ENCODE results near the gene CHRNE.
"Not testable (repeated sequence)": the region's sequence is repeated elsewhere in the genome, so short reads cannot be mapped to it uniquely, and the experiment has no call there.

Gene CHRNE

GRCh38 chr17:4887581-4887980 lies 15.3 kb downstream of the CHRNE start:
- DNase-seq (ENCODE audit: low read depth) = no peak

GRCh38 chr17:4886830-4887229 lies 16.1 kb downstream of the CHRNE start:
- DNase-seq (ENCODE audit: low read depth) = no peak

DNA sequence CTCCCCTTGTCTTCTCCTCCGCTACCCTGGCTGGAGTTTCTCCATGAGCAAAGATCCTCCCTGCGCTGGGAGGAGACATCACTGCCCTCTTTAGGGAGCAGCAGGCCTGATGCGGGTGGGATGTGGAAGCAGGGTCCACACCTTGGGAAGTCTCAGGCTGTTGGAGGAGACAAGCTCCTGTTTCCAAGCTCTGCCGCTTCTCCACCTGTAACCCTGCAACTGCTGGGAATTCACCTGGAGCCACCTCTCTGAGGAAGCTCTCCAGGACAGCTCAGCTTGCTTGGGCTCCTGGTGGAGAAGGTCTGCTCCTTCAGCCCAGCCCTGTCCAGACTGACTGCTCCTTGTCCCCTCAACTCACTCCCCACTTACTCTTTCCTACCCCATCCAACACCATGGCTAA lies 18.4 kb downstream of the CHRNE start:
- DNase-seq (ENCODE audit: low read depth) = no peak

GRCh38 chr17:4881761-4882555 lies 20.9 kb downstream of the CHRNE start:
- DNase-seq (ENCODE audit: low read depth) = peak; percentile 48

DNA sequence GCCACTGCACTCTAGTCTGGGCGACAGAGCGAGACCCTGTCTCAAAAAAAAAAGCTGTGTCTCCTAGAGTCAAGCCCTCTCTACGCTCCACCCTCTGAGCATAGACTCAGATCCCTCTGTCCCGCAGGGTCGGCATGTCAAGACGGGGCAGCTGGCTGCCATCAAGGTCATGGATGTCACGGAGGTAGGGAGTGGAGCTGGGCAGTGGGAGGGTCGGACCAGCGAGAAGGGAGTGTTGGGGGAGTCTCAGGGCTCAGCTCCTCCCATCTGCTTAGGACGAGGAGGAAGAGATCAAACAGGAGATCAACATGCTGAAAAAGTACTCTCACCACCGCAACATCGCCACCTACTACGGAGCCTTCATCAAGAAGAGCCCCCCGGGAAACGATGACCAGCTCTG lies 22.0 kb downstream of the CHRNE start:
- DNase-seq (ENCODE audit: low read depth) = no peak

DNA sequence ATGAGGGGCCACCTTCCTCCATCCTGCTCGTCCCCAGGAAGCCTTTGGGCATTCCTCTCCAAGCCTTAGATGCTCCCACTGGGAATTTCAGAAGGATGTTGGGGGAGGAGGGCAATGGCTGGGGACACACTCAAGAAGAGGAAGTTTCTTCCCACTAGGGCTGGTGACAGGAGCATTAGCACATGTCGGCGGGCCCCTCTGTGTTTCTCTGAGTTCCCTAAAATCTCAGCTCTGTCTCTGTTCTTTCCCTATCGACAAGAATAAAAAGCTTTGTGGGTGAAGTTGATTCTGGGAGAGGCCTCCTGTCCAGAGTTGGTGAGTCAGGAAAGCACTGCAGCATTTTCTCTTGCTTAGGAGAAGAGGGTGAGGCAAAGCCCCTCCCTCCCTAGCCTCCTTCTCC lies 23.3 kb downstream of the CHRNE start:
- DNase-seq (ENCODE audit: low read depth) = no peak

DNA sequence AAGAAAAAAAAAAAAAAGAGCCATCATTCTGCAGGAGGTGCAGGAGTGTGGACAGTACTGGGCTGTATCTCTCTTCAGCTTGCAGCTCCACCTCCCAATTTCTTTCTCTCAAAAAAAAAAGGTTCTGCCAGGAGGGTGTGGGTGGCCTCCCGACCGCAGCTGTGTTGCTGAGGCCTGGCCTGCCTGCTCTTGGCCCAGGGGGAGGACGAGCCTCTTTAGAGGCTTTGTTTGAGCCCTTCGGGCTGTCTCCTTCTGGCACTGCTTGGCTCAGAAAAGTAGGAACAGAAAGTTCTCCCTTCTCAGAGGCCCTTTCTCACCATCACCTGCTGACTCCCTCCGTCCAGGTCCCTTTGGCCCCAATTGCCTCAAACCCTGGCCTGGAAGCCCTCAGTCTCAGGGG lies 25.8 kb downstream of the CHRNE start:
- DNase-seq (ENCODE audit: low read depth) = no peak

- DNase-seq (ENCODE audit: low read depth) = no peak
These were observed 30.1 kb downstream of the CHRNE start for GRCh38 chr17:4872786-4873185.

DNA sequence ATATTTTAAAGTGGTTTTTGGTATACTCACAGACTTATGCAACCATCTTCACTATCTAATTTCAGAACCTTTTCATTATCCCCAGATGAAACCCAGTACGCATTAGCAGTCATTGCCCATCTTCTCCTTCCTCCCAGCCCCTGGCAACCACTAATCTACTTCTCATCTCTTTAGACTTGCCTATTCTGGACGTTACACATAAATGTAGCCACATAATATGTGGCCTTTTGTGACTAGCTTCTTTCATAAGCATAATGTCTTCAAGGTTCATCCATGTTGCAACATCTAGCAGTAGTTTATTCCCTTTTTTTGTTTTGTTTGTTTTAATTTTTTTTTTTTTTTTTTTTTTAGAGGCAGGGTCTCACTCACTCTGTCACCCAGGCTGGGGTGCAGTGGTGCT lies 32.0 kb downstream of the CHRNE start:
- DNase-seq (ENCODE audit: low read depth) = no peak

DNA sequence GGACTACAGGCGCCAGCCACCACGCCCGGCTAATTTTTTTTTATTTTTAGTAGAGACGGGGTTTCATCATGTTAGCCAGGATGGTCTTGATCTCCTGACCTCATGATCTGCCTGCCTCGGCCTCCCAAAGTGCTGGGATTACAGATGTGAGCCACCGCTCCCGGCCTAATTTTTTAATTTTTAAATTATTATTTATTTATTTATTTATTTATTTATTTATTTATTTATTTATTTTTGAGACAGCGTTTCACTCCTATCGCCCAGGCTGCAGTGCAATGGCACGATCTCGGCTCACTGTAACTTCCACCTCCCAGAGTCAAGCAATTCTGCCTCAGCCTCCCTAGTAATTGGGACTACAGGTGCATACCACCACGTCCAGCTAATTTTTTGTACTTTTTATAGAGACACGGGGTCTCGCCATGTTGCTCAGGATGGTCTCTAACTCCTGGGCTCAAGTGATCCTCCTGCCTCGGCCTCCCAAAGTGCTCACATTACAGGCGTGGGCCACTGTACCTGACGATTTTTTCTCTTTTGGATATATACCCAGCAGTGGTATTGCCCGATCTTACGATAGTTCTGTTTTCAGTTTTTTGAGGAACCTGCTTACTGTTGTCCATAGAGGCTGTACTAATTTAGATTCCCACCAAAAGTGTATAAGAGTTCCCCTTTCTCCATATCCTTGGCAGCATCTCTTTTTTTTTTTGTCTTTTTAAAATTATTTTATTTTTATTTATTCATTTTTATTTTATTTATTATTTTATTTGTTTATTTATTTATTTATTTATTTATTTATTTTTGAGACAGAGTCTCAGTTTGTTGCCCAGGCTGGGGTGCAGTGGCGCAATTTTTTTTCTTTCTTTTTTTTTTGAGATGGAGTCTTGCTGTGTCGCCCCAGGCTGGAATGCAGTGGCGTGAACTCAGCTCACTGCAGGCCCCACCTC lies 33.6 kb downstream of the CHRNE start:
- not testable (repeated sequence) for DNase-seq (ENCODE audit: low read depth)

- not testable (repeated sequence) for DNase-seq (ENCODE audit: low read depth)
These were observed 35.4 kb downstream of the CHRNE start for GRCh38 chr17:4867535-4867934.

- no peak for DNase-seq (ENCODE audit: low read depth)
These were observed 39.6 kb downstream of the CHRNE start for GRCh38 chr17:4863321-4863720.

- no peak for DNase-seq (ENCODE audit: low read depth)
These were observed 40.2 kb downstream of the CHRNE start for GRCh38 chr17:4862720-4863119.

DNA sequence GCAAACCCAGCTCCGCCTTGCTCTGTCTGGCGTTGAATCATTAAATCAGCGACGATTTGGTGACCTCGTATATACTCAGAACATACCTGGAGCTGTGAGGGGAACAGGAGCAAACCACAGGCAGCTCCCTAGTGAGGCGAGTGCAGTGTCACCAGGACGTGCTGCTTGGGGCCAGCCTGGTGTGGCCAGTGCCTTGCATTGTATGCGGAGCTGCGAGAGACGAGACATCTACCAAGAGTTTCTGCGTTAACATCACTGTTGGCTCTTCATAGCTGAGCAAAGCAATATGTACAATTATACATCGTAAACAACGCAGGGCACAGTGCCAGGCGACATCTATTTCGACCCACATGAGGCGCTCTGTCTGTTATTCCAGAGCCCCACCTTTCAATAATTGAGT lies 41.8 kb downstream of the CHRNE start:
- DNase-seq (ENCODE audit: low read depth) = no peak

- DNase-seq (ENCODE audit: low read depth) = no peak
These were observed 42.2 kb downstream of the CHRNE start for GRCh38 chr17:4860651-4861050.

DNA sequence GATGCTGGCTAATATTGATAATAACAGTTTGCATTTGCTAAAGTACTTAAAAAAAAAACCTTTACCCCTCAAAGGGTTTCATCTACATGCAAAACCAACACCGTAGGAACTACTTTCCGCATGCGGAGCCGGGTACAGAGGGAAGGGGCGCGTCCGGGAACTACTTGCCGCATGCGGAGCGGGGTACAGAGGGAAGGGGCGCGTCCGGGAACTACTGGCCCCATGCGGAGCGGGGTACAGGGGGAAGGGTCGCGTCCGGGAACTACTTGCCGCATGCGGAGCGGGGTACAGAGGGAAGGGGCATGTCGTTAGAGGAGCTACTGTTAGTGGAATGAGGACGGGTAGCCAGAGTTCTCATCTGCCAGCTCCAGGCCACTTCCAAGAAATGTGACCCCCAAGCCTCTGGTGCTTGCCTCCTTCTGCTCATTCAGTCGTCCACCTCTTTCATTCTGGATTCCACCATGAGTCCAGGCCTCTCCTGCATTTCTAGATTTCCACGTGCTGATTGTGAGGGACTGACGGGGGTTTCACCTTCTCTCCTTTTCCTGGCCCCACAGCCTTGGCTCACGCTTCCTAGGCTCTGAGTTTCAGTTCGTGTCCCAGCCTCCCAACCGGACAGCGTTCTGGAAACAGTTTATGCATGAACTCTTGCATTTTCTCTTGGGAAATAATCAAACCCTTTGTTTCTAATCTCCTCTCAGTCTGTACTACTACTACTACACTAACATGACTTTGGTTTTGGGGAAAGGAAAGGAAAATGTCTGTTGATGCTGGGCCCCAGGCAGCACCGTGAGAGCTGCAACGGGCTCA lies 42.9 kb downstream of the CHRNE start:
- no peak for DNase-seq (ENCODE audit: low read depth)

DNA sequence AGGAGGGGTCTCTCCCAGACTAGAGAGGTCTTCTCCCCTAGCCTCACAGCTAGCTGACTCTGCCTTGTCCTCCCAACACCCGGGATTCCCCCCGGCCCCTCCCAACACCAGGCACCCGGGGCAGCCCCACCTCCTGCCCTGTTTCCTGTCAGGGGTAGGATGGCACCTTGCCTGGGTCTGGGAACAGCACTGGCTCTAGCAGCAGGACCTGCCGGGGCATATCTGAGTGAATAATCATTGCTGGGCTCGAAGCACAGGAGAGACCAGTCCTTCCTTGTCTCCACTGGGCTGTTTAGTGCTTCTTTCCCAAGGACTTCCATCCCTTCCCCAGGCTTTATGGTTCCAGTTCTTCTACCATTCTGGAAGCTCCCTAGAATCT lies 44.0 kb downstream of the CHRNE start:
- DNase-seq (ENCODE audit: low read depth) = no peak

DNA sequence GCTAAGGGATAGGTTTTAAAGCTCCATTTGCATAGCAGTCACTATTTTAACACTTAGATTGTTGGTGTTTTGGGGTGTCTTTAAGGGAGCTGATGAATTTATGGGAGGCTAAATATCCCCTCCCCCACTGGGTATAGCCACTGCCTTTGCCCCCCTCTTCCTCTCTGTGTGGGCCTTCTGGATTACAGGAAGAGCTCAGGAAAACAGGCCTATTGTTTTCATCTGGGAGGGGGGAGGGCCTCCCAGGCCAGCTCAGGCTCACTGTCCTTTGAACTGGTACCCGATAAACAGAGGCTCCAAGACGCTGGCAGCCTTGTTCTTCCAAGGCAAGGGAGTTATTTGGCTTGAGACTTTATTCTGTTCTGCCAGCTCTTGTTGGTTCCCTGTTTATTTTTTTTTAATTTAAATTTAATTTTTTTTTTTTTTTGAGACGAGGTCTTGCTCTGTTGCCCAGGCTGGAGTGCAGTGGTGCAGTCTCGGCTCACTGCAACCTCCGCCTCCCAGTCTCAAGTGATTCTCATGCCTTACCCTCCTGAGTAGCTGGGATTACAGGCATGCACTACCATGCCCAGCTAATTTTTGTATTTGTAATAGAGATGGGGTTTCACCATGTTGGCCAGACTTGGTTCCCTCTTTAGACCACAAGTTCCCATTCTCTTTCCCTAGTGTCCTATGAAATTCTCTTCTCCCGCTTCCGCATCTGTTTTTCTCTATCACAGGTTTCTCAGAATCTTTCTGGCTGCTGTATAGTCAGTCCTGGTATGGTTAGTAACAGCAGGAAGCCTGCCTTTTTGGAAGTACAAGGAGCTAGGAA lies 44.6 kb downstream of the CHRNE start:
- no peak for DNase-seq (ENCODE audit: low read depth)

DNA sequence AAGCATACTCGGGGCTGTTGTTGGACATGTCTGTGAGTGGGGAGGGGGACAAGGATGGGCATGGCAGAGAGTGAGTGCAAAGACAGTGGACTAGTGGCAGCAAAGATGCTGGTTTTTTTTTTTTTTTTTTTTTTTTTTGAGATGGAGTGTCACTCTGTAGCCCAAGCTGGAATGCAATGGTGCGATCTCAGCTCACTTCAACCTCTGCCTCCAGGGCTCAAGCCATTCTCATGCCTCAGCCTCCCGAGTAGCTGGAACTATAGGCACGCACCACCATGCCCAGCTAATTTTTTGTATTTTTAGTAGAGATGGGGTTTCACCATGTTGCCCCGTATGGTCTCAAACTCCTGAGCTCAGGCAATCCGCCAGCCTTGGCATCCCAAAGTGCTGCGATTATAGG lies 45.6 kb downstream of the CHRNE start:
- DNase-seq (ENCODE audit: low read depth) = not testable (repeated sequence)

DNA sequence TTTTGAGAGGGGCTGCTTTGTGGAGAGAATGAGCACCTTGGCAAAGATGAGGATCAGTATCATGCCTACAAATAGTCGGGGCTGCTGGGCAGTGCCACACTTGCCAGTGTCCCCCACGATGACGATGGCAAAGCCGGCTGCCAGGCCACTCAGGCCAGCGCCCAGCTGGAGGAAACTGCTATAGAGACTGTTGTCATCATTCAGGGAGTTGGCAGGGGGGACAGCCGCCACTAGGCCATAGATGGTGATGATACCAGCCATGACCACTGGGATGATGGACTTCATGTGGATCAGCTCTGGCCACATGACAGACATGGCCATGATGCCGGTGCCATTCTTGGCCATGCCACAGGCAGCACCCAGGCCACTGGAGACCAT lies 46.0 kb downstream of the CHRNE start:
- DNase-seq (ENCODE audit: low read depth) = no peak

DNA sequence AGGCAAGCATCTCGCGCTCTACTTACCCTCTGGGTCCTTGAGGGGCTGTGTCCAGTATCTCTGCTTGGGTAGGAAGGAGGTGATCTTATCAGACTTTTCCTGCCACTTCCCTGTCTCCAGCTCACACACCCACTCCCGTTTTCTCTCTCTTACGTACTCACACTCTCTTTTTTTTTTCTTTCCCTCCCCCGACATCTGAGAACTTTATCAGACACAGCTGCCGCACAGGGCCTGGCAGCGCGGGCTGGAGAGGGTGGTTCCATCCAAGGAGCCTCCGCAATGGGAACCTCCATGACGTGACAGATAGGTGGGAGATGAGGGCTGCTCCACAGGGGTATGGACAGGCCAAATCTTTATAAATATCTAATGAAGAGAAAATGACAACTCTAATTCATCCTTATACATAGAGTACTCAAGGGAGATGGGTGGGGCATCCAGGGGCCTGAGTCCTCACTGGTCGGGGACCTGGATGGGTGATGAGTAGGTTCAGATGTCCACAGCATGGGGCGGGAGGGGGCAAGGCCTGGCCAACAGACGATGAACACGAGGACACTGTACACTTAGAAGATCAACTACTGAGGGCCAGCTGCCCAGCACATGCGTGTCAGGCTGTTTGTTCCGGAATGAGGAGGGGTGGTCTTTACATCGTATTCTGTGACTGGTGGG lies 46.5 kb downstream of the CHRNE start:
- no peak for DNase-seq (ENCODE audit: low read depth)
